Activated CD4-positive, alpha-beta T cell treated with anti-CD3 and anti-CD28 coated beads, Interleukin-2, amount 10 ng/mL, durations not matched to agents 7 days and 5 days (primary cell): ENCODE data around the gene SRGAP2B. TPM values are rescaled to one million over a fixed set of nuclear protein-coding genes. Genes with fewer than 3 reads are reported as not detected.
"Not testable (repeated sequence)": the region's sequence is repeated elsewhere in the genome, so short reads cannot be mapped to it uniquely, and the experiment has no call there.

Experiments
- CTCF ChIA-PET: fragments of 350-600 bp; sonication (Branson Sonifier 250); formaldehyde crosslinking; loops from one replicate; lab custom pipeline; 2021; ENCODE audit warnings: antibody characterized with exemption; lab: Charles Lee
- POLR2A ChIA-PET: fragments of 350-600 bp; sonication (Branson Sonifier 250); formaldehyde crosslinking; loops from one replicate; lab custom pipeline; 2021; ENCODE audit warnings: antibody characterized with exemption; lab: Charles Lee
- DNase-seq: peaks from one replicate; pipeline ENCODE4 v3.0.0-alpha.2; 2020
- H3K27ac Mint-ChIP-seq: one replicate; pipeline ENCODE4 v1.8.0; 2021; ENCODE audit warnings: mild to moderate bottlenecking, moderate library complexity, mixed read lengths
- H3K27me3 Mint-ChIP-seq: one replicate; pipeline ENCODE4 v1.8.0; 2021; ENCODE audit warnings: mixed read lengths
- H3K36me3 Mint-ChIP-seq: one replicate; pipeline ENCODE4 v1.8.0; 2021; ENCODE audit warnings: low read depth, mixed read lengths
- H3K4me1 Mint-ChIP-seq: one replicate; pipeline ENCODE4 v1.8.0; 2021; ENCODE audit warnings: mixed read lengths
- H3K4me3 Mint-ChIP-seq: one replicate; pipeline ENCODE4 v1.8.0; 2021; ENCODE audit warnings: mild to moderate bottlenecking, moderate library complexity, mixed read lengths
- H3K9me3 Mint-ChIP-seq: one replicate; pipeline ENCODE4 v1.8.0; 2021; ENCODE audit warnings: mixed read lengths
- total RNA-seq, 2 experiments: library from RNA; stranded (reverse); gene quantifications; one replicate each; pipeline ENCODE4 v1.2.3, GENCODE V29; 2021

The SRGAP2B gene
- total RNA-seq, 2 experiments from 2014 or later, result 31.1 to 32.8 TPM

DNA sequence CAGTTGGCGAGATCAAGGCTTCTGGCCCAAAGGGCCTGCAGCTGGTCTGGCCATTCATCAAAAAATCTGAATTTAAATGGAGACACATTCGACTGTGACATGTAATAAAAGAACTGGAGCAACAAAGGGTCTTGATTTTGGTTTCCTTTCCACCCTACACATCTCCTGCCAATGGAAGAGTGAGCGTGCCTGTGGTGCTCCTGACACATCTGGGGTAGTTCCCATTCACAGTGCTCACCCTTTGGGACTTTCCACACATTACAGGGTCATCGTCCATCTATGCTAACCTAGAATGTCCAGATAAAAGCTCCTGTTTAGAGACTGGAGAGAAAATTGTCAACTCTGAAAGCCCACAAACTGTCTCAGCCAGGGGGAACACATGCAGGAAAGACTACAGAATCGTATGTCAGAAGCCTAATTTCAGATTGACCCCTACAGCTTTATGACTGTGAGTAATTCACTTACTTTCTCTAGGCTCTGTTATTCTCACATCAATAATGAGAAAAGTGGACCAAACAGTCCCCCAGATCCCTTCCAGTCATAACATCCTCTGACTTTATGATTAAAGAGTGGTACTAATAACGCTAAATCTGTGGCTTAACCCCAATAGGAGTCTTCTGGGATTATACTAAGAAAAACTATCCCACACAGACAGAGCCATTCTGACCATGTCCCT, 46.8 kb downstream of the SRGAP2B start:
- H3K27me3 Mint-ChIP-seq, H3K4me3 Mint-ChIP-seq, H3K4me1 Mint-ChIP-seq, POLR2A ChIA-PET, CTCF ChIA-PET, H3K9me3 Mint-ChIP-seq, H3K27ac Mint-ChIP-seq, H3K36me3 Mint-ChIP-seq, DNase-seq: not testable (repeated sequence)

- H3K4me1 Mint-ChIP-seq, H3K4me3 Mint-ChIP-seq, H3K9me3 Mint-ChIP-seq, DNase-seq, H3K27me3 Mint-ChIP-seq, H3K36me3 Mint-ChIP-seq, CTCF ChIA-PET, H3K27ac Mint-ChIP-seq, POLR2A ChIA-PET: not testable (repeated sequence)
These were observed 47.6 kb downstream of the SRGAP2B start for GRCh38 chr1:145047553-145047952.

GRCh38 chr1:145045571-145046273, 49.4 kb downstream of the SRGAP2B start:
- H3K27me3 Mint-ChIP-seq, H3K9me3 Mint-ChIP-seq, POLR2A ChIA-PET, H3K4me3 Mint-ChIP-seq, CTCF ChIA-PET, H3K27ac Mint-ChIP-seq, H3K4me1 Mint-ChIP-seq, DNase-seq, H3K36me3 Mint-ChIP-seq: not testable (repeated sequence)

- CTCF ChIA-PET, H3K27me3 Mint-ChIP-seq, POLR2A ChIA-PET, H3K36me3 Mint-ChIP-seq, H3K27ac Mint-ChIP-seq, H3K4me1 Mint-ChIP-seq, DNase-seq, H3K9me3 Mint-ChIP-seq, H3K4me3 Mint-ChIP-seq: not testable (repeated sequence)
These were observed 53.6 kb downstream of the SRGAP2B start for GRCh38 chr1:145041519-145041918.

DNA sequence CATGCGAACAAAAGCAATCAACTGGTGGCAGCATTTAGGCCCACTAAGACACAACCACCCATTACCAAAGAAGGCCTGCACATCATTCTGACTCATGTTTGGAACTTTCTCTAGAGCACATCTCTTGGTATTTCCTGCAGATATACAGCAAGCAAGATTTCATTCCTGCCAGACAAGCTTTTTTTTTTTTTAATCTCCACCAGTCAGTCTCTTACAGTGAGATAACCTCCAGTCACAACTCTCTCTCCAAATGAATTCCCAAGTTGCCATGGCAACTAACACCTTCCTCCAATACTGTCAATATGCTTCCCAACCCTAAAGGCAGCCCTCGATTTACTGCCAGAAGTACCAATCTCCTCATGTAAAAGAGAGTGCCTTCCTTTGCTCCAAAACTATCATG, 59.1 kb downstream of the SRGAP2B start:
- CTCF ChIA-PET, H3K9me3 Mint-ChIP-seq, H3K4me1 Mint-ChIP-seq, H3K27ac Mint-ChIP-seq, DNase-seq, H3K36me3 Mint-ChIP-seq, H3K4me3 Mint-ChIP-seq, POLR2A ChIA-PET, H3K27me3 Mint-ChIP-seq: not testable (repeated sequence)

DNA sequence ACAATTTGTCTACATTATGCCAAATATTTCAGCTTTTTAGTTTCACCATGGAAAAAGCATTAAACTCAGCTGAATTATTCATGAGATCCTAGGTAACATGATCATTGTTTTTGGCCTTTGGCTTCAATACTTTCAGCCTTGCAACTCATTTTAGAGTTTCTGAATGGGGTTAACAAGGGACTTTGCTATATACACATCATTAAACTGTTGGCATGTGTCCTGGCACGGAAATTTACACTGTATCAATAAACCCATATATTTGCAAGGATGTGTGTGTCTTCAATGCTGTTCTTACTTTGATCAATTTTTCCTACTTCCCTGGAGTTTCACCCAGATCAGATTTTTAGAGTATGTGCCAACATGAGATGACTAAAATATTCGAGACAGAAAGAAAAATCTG, 61.6 kb downstream of the SRGAP2B start:
- H3K9me3 Mint-ChIP-seq, H3K4me1 Mint-ChIP-seq, CTCF ChIA-PET, H3K36me3 Mint-ChIP-seq, H3K27ac Mint-ChIP-seq, H3K27me3 Mint-ChIP-seq, H3K4me3 Mint-ChIP-seq, POLR2A ChIA-PET, DNase-seq: not testable (repeated sequence)

- H3K36me3 Mint-ChIP-seq, H3K4me3 Mint-ChIP-seq, H3K9me3 Mint-ChIP-seq, POLR2A ChIA-PET, CTCF ChIA-PET, H3K27ac Mint-ChIP-seq, DNase-seq, H3K27me3 Mint-ChIP-seq, H3K4me1 Mint-ChIP-seq: not testable (repeated sequence)
These were observed 67.9 kb downstream of the SRGAP2B start for GRCh38 chr1:145027251-145027650.

DNA sequence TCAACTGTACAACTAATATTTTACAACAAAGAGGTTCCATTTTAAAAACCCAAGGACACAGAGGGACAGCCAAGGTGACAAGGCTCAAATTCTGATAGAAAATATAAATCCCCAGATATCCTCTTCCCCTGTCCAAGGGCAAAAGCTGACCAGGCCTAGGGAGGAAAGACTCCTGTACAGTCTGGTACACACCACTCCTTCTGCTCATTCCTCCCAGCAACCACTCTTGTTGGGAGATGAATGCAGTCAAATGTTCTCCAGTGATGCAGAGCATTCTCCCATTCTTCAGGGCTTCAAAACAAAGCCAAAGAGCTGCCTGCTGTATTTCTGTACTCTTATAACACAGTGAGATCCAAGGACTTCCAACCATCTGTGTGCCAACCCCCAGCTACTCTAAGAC, 69.8 kb downstream of the SRGAP2B start:
- CTCF ChIA-PET, H3K4me1 Mint-ChIP-seq, H3K27me3 Mint-ChIP-seq, H3K27ac Mint-ChIP-seq, H3K9me3 Mint-ChIP-seq, DNase-seq, H3K4me3 Mint-ChIP-seq, H3K36me3 Mint-ChIP-seq, POLR2A ChIA-PET: not testable (repeated sequence)

DNA sequence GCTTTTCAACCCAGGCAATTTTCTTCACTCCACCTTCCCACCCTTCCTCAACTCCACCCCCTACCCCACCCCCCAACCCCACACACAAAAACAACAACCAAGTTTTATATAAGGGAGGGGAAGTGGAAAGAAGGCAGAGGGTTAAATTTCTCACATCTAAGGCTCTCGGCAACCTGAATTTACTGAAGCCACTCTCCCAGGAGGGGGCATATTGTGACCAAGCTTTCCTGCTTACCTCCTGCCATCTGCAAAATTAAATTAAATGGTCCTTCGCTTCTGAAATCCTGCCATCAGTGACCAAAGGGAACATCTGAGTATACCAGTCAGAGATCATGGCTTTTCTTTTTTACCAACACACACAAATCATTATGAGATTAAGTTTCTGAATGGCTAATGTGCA, 72.9 kb downstream of the SRGAP2B start:
- DNase-seq, H3K27me3 Mint-ChIP-seq, H3K36me3 Mint-ChIP-seq, H3K9me3 Mint-ChIP-seq, H3K4me3 Mint-ChIP-seq, POLR2A ChIA-PET, CTCF ChIA-PET, H3K27ac Mint-ChIP-seq, H3K4me1 Mint-ChIP-seq: not testable (repeated sequence)

DNA sequence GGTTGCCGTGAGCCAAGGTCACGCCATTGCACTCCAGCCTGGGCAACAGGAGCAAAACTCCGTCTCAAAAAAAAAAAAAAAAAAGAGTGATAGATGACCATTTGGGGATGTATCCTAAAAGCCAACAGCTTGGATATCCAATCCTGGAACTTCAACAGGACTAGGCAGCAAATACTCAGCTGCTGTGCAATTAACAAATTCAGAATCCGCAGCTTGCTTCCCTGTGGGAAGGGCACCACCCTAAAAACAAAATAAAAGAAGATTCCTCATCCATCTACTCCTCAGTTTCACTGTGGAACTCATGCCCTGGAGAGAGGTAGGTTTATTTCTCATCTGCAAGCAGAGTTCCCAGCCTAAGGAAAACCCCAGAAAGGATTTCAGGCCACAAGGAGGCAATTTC, 73.4 kb downstream of the SRGAP2B start:
- CTCF ChIA-PET, H3K4me1 Mint-ChIP-seq, H3K4me3 Mint-ChIP-seq, DNase-seq, H3K27me3 Mint-ChIP-seq, H3K9me3 Mint-ChIP-seq, H3K27ac Mint-ChIP-seq, H3K36me3 Mint-ChIP-seq, POLR2A ChIA-PET: not testable (repeated sequence)

- H3K4me1 Mint-ChIP-seq, H3K9me3 Mint-ChIP-seq, DNase-seq, H3K27me3 Mint-ChIP-seq, CTCF ChIA-PET, H3K27ac Mint-ChIP-seq, H3K4me3 Mint-ChIP-seq, POLR2A ChIA-PET, H3K36me3 Mint-ChIP-seq: not testable (repeated sequence)
These were observed 75.4 kb downstream of the SRGAP2B start for GRCh38 chr1:145019709-145020108.

- H3K9me3 Mint-ChIP-seq, H3K4me1 Mint-ChIP-seq, POLR2A ChIA-PET, H3K27me3 Mint-ChIP-seq, H3K36me3 Mint-ChIP-seq, DNase-seq, CTCF ChIA-PET, H3K27ac Mint-ChIP-seq, H3K4me3 Mint-ChIP-seq: not testable (repeated sequence)
These were observed 77.4 kb downstream of the SRGAP2B start for GRCh38 chr1:145017725-145018124.

DNA sequence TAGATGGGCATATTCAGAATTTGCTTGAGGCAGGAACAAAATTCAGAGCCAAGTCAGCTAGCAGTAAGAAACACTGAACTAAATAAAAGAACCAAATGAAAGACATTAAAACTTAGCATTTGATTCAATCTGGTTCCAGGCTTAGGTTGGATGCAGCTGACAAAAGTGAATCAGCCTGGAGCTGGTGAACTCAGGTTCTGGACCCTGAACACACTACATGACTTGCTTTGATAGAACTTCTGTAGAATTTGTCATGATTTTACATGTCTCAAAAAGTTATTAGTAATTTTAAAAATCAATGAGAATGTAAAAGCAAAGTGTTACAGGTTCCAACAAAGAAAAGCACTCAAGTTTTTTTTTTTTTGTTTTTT, 78.7 kb downstream of the SRGAP2B start:
- H3K4me3 Mint-ChIP-seq, POLR2A ChIA-PET, DNase-seq, H3K36me3 Mint-ChIP-seq, H3K9me3 Mint-ChIP-seq, H3K27me3 Mint-ChIP-seq, H3K4me1 Mint-ChIP-seq, H3K27ac Mint-ChIP-seq, CTCF ChIA-PET: not testable (repeated sequence)
